Parathyroid adenoma (tissue), 2 donors: ENCODE data around the gene LAMB3.

ENCODE experiments used
- H2AFZ ChIP-seq: fragments of 300-600 bp; sonication (generic); one replicate; pipeline ENCODE4 v1.7.0; 2017; ENCODE audit warnings: antibody characterized with exemption, mild to moderate bottlenecking
- H3K27ac ChIP-seq: fragments of 300-600 bp; sonication (generic); one replicate; pipeline ENCODE4 v1.7.0; 2017
- H3K27me3 ChIP-seq: fragments of 300-600 bp; sonication (generic); one replicate; pipeline ENCODE4 v1.7.0; 2017; ENCODE audit warnings: low read length; ENCODE audit not compliant: control insufficient read depth, insufficient read depth
- H3K36me3 ChIP-seq: fragments of 300-600 bp; sonication (generic); one replicate; pipeline ENCODE4 v1.7.0; 2017; ENCODE audit warnings: low read length; ENCODE audit not compliant: control insufficient read depth, insufficient read depth
- H3K4me1 ChIP-seq: fragments of 300-600 bp; sonication (generic); one replicate; pipeline ENCODE4 v1.7.0; 2017; ENCODE audit warnings: control low read depth
- H3K4me2 ChIP-seq: fragments of 300-600 bp; sonication (generic); one replicate; pipeline ENCODE4 v1.7.0; 2017; ENCODE audit warnings: low read length
- H3K4me3 ChIP-seq: fragments of 300-600 bp; sonication (generic); one replicate; pipeline ENCODE4 v1.7.0; 2017; ENCODE audit warnings: low read depth, low read length
- H3K79me2 ChIP-seq: fragments of 300-600 bp; sonication (generic); one replicate; pipeline ENCODE4 v1.7.0; 2017; ENCODE audit warnings: control low read depth
- H3K9ac ChIP-seq: fragments of 300-600 bp; sonication (generic); one replicate; pipeline ENCODE4 v1.7.0; 2017; ENCODE audit warnings: mild to moderate bottlenecking
- H3K9me3 ChIP-seq: fragments of 300-600 bp; sonication (generic); one replicate; pipeline ENCODE4 v1.7.0; 2017; ENCODE audit warnings: low read length; ENCODE audit not compliant: control insufficient read depth
- TF ChIP-seq, protein P1 (sequence below): fragments of 300-600 bp; sonication (generic); IDR thresholded peaks from one replicate; pipeline ENCODE4 v1.7.0; 2017; ENCODE audit warnings: antibody characterized with exemption, mild to moderate bottlenecking
- donor health status: primary hyperparathyroidism.

Gene LAMB3

GRCh38 chr1:209619696-209620486, 32.3 kb downstream of the LAMB3 start:
- no peaks in the 10 kb centered on the region for H3K9me3 ChIP-seq
- H3K9ac ChIP-seq = no peak overlapping the region

GRCh38 chr1:209618756-209619420, 33.3 kb downstream of the LAMB3 start:
- no peaks in the 10 kb centered on the region for H3K79me2 ChIP-seq
- no peak overlapping the region for H3K4me3 ChIP-seq
- H3K4me2 ChIP-seq = no peak overlapping the region
- no peak overlapping the region for H3K27ac ChIP-seq
- no peak overlapping the region for H3K9ac ChIP-seq
- no peak overlapping the region for H2AFZ ChIP-seq
- H3K4me1 ChIP-seq = no peaks in the 10 kb centered on the region
- no peaks in the 10 kb centered on the region for H3K9me3 ChIP-seq
- TF ChIP-seq, protein P1, sequence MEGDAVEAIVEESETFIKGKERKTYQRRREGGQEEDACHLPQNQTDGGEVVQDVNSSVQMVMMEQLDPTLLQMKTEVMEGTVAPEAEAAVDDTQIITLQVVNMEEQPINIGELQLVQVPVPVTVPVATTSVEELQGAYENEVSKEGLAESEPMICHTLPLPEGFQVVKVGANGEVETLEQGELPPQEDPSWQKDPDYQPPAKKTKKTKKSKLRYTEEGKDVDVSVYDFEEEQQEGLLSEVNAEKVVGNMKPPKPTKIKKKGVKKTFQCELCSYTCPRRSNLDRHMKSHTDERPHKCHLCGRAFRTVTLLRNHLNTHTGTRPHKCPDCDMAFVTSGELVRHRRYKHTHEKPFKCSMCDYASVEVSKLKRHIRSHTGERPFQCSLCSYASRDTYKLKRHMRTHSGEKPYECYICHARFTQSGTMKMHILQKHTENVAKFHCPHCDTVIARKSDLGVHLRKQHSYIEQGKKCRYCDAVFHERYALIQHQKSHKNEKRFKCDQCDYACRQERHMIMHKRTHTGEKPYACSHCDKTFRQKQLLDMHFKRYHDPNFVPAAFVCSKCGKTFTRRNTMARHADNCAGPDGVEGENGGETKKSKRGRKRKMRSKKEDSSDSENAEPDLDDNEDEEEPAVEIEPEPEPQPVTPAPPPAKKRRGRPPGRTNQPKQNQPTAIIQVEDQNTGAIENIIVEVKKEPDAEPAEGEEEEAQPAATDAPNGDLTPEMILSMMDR = no peak
- no peaks in the 10 kb centered on the region for H3K27me3 ChIP-seq
- H3K36me3 ChIP-seq = no peaks in the 10 kb centered on the region

More at GRCh38 chr1:209619696-209620486, 32.3 kb downstream of the LAMB3 start:
- no peak overlapping the region for H3K4me3 ChIP-seq
- no peak overlapping the region for H2AFZ ChIP-seq
- no peak overlapping the region for H3K27ac ChIP-seq
- TF ChIP-seq, protein P1 = no peak
- no peaks in the 10 kb centered on the region for H3K79me2 ChIP-seq
- no peaks in the 10 kb centered on the region for H3K27me3 ChIP-seq
- H3K4me1 ChIP-seq = no peaks in the 10 kb centered on the region
- H3K36me3 ChIP-seq = no peaks in the 10 kb centered on the region
- H3K4me2 ChIP-seq = no peak overlapping the region

- H3K4me2 ChIP-seq = no peak overlapping the region
- H3K27me3 ChIP-seq = no peaks in the 10 kb centered on the region
- no peaks in the 10 kb centered on the region for H3K9me3 ChIP-seq
- no peaks in the 10 kb centered on the region for H3K4me1 ChIP-seq
- H3K4me3 ChIP-seq = no peak overlapping the region
- H3K79me2 ChIP-seq = no peaks in the 10 kb centered on the region
- TF ChIP-seq, protein P1 = no peak
- H3K27ac ChIP-seq = no peak overlapping the region
- no peak overlapping the region for H3K9ac ChIP-seq
- H3K36me3 ChIP-seq = no peaks in the 10 kb centered on the region
- H2AFZ ChIP-seq = no peak overlapping the region
Measured at GRCh38 chr1:209618291-209618690, 33.9 kb downstream of the LAMB3 start.

DNA sequence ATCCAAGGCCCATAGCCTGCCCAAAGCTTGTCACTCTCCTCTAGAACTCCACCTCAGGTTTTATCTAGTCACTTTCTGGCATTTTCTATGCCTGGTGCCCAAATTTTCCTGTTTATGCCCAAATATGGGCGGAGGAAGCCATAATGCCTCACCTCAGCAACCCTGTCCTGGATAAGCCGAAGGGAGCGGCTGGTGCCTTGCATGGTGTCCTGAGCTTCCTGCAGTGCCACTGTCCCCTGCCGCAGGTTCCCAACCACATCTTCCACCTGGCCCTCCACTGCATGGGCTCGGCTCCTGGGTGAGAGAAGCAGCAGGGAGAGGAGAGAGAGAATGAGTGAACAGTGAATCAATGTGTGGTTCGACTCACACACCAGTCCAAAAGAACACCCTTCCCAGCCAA, 34.5 kb downstream of the LAMB3 start:
- H3K36me3 ChIP-seq = no peaks in the 10 kb centered on the region
- H3K4me3 ChIP-seq = no peak overlapping the region
- no peak overlapping the region for H2AFZ ChIP-seq
- no peak overlapping the region for H3K4me2 ChIP-seq
- TF ChIP-seq, protein P1 = no peak
- H3K79me2 ChIP-seq = no peaks in the 10 kb centered on the region
- H3K9me3 ChIP-seq = no peaks in the 10 kb centered on the region
- H3K9ac ChIP-seq = no peak overlapping the region
- no peaks in the 10 kb centered on the region for H3K4me1 ChIP-seq
- H3K27me3 ChIP-seq = no peaks in the 10 kb centered on the region
- no peak overlapping the region for H3K27ac ChIP-seq
